ENCODE measurements around the gene FRRS1L. TPM values are rescaled to one million over a fixed set of nuclear protein-coding genes. Genes with fewer than 3 reads are reported as not detected.

The FRRS1L gene
- total RNA-seq, 1 donor from 2014 or later: 1.1 TPM

GRCh38 chr9:109182940-109183798, 16.1 kb upstream of the FRRS1L start:
- Mint-ChIP-seq H3K4me3 (ENCODE audit: unreplicated experiment) (no peak overlapping the region), H3K4me1 (ENCODE audit: low read depth, unreplicated experiment) (no peaks in the 10 kb centered on the region), H3K9me3 (ENCODE audit: unreplicated experiment) (no peaks in the 10 kb centered on the region), H3K27me3 (ENCODE audit: low read depth, unreplicated experiment) (peaks cover 36% of the 10 kb centered on the region), H3K27ac (ENCODE audit: unreplicated experiment) (no peak overlapping the region), H3K36me3 (ENCODE audit: low read depth, unreplicated experiment) (peaks cover 2% of the 10 kb centered on the region)
- no peak overlapping the region for H2AFZ ChIP-seq (ENCODE audit: low read depth, low read length)
- TF ChIP-seq EZH2 (IDR thresholded peaks at IDR 0.05; ENCODE audit: insufficient read depth, low read length): no peak
- TF ChIP-seq, protein P1, sequence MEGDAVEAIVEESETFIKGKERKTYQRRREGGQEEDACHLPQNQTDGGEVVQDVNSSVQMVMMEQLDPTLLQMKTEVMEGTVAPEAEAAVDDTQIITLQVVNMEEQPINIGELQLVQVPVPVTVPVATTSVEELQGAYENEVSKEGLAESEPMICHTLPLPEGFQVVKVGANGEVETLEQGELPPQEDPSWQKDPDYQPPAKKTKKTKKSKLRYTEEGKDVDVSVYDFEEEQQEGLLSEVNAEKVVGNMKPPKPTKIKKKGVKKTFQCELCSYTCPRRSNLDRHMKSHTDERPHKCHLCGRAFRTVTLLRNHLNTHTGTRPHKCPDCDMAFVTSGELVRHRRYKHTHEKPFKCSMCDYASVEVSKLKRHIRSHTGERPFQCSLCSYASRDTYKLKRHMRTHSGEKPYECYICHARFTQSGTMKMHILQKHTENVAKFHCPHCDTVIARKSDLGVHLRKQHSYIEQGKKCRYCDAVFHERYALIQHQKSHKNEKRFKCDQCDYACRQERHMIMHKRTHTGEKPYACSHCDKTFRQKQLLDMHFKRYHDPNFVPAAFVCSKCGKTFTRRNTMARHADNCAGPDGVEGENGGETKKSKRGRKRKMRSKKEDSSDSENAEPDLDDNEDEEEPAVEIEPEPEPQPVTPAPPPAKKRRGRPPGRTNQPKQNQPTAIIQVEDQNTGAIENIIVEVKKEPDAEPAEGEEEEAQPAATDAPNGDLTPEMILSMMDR (IDR thresholded peaks at IDR 0.05; ENCODE audit: insufficient read depth, low read depth, low read length): peak; percentile 35
- no peaks in the 10 kb centered on the region for H3K36me3 ChIP-seq (ENCODE audit: insufficient read depth, low read length)
- no peaks in the 10 kb centered on the region for H3K79me2 ChIP-seq (ENCODE audit: insufficient read depth, low read length)
- H3K9ac ChIP-seq (ENCODE audit: low read length): no peak overlapping the region
- H3K27ac ChIP-seq (ENCODE audit: low read depth, low read length): no peak overlapping the region
- H3K4me3 ChIP-seq (ENCODE audit: insufficient read depth, low read depth, low read length): no peak overlapping the region
- peaks cover 12% of the 10 kb centered on the region for H3K27me3 ChIP-seq (ENCODE audit: insufficient read depth, low read length)
- no peaks in the 10 kb centered on the region for H4K20me1 ChIP-seq (ENCODE audit: insufficient read depth, low read length)
- DNase-seq (ENCODE audit: low read depth): peak; percentile 15
- no peak for FAIRE-seq
- H3K4me2 ChIP-seq (ENCODE audit: low read length): no peak overlapping the region
- no peaks in the 10 kb centered on the region for H3K9me3 ChIP-seq (ENCODE audit: insufficient read depth, low read depth, low read length)
- peaks cover 5% of the 10 kb centered on the region for H3K4me1 ChIP-seq (ENCODE audit: insufficient read depth, low read length)

GRCh38 chr9:109182550-109182939, 15.5 kb upstream of the FRRS1L start:
- peaks cover 12% of the 10 kb centered on the region for H3K27me3 ChIP-seq (ENCODE audit: insufficient read depth, low read length)
- H3K27ac ChIP-seq (ENCODE audit: low read depth, low read length): no peak overlapping the region
- no peaks in the 10 kb centered on the region for H3K9me3 ChIP-seq (ENCODE audit: insufficient read depth, low read depth, low read length)
- TF ChIP-seq, protein P1 (IDR thresholded peaks at IDR 0.05; ENCODE audit: insufficient read depth, low read depth, low read length): no peak
- no peak for TF ChIP-seq EZH2 (IDR thresholded peaks at IDR 0.05; ENCODE audit: insufficient read depth, low read length)
- peaks cover 34% of the 10 kb centered on the region for H3K27me3 Mint-ChIP-seq (ENCODE audit: low read depth, unreplicated experiment)
- H3K4me3 ChIP-seq (ENCODE audit: insufficient read depth, low read depth, low read length): no peak overlapping the region
- H3K9ac ChIP-seq (ENCODE audit: low read length): no peak overlapping the region
- no peak overlapping the region for H2AFZ ChIP-seq (ENCODE audit: low read depth, low read length)
- H3K36me3 ChIP-seq (ENCODE audit: insufficient read depth, low read length): no peaks in the 10 kb centered on the region
- H3K4me1 Mint-ChIP-seq (ENCODE audit: low read depth, unreplicated experiment): no peaks in the 10 kb centered on the region
- DNase-seq (ENCODE audit: low read depth) (no peak), FAIRE-seq (no peak)
- no peaks in the 10 kb centered on the region for H3K9me3 Mint-ChIP-seq (ENCODE audit: unreplicated experiment)
- H3K36me3 Mint-ChIP-seq (ENCODE audit: low read depth, unreplicated experiment): peaks cover 2% of the 10 kb centered on the region
- no peak overlapping the region for H3K4me3 Mint-ChIP-seq (ENCODE audit: unreplicated experiment)
- no peak overlapping the region for H3K4me2 ChIP-seq (ENCODE audit: low read length)
- no peaks in the 10 kb centered on the region for H4K20me1 ChIP-seq (ENCODE audit: insufficient read depth, low read length)
- H3K27ac Mint-ChIP-seq (ENCODE audit: unreplicated experiment): no peak overlapping the region
- H3K79me2 ChIP-seq (ENCODE audit: insufficient read depth, low read length): no peaks in the 10 kb centered on the region
- peaks cover 5% of the 10 kb centered on the region for H3K4me1 ChIP-seq (ENCODE audit: insufficient read depth, low read length)

DNA sequence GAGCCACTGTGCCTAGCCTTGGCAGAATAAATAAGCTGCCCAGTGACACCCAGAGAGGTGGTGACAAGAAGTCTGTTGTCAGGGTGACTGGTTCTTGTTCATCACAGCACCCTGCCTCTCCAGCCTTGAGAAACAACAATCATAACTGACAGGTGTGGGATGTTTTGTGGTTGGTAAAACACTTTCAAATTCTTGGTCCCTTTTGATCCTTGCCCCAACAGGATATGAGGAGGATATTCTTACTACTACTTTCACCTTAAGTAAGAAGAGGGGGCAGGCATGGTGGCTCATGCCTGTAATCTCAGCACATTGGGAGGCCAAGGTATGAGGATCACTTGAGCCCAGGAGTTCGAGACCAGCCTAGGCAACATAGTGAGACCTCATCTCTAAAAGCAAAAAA, 14.2 kb upstream of the FRRS1L start:
- H3K4me3 Mint-ChIP-seq (ENCODE audit: unreplicated experiment): no peak overlapping the region
- TF ChIP-seq, protein P1 (IDR thresholded peaks at IDR 0.05; ENCODE audit: insufficient read depth, low read depth, low read length): no peak
- no peak for TF ChIP-seq EZH2 (IDR thresholded peaks at IDR 0.05; ENCODE audit: insufficient read depth, low read length)
- no peaks in the 10 kb centered on the region for H3K79me2 ChIP-seq (ENCODE audit: insufficient read depth, low read length)
- H2AFZ ChIP-seq (ENCODE audit: low read depth, low read length): no peak overlapping the region
- H3K27me3 ChIP-seq (ENCODE audit: insufficient read depth, low read length): peaks cover 12% of the 10 kb centered on the region
- no peaks in the 10 kb centered on the region for H3K4me1 Mint-ChIP-seq (ENCODE audit: low read depth, unreplicated experiment)
- H4K20me1 ChIP-seq (ENCODE audit: insufficient read depth, low read length): no peaks in the 10 kb centered on the region
- no peaks in the 10 kb centered on the region for H3K9me3 Mint-ChIP-seq (ENCODE audit: unreplicated experiment)
- no peaks in the 10 kb centered on the region for H3K9me3 ChIP-seq (ENCODE audit: insufficient read depth, low read depth, low read length)
- H3K27me3 Mint-ChIP-seq (ENCODE audit: low read depth, unreplicated experiment): peaks cover 29% of the 10 kb centered on the region
- no peak overlapping the region for H3K4me3 ChIP-seq (ENCODE audit: insufficient read depth, low read depth, low read length)
- DNase-seq (ENCODE audit: low read depth) (no peak), FAIRE-seq (no peak)
- no peak overlapping the region for H3K27ac Mint-ChIP-seq (ENCODE audit: unreplicated experiment)
- no peaks in the 10 kb centered on the region for H3K36me3 ChIP-seq (ENCODE audit: insufficient read depth, low read length)
- no peak overlapping the region for H3K27ac ChIP-seq (ENCODE audit: low read depth, low read length)
- no peak overlapping the region for H3K9ac ChIP-seq (ENCODE audit: low read length)
- peaks cover 2% of the 10 kb centered on the region for H3K36me3 Mint-ChIP-seq (ENCODE audit: low read depth, unreplicated experiment)
- no peak overlapping the region for H3K4me2 ChIP-seq (ENCODE audit: low read length)
- peaks cover 5% of the 10 kb centered on the region for H3K4me1 ChIP-seq (ENCODE audit: insufficient read depth, low read length)

Data from astrocyte (in vitro differentiated cells and primary cell).